WI38 (cell line): Measurements from ENCODE around the gene ETF1.

Experiments used
- H3K4me3 ChIP-seq: 2 replicates; pipeline ENCODE4 v1.5.1; 2011; ENCODE audit warnings: low read depth, mild to moderate bottlenecking, control low read depth, low read length
- TF ChIP-seq, protein P1 (sequence below): IDR thresholded peaks from 2 replicates; pipeline ENCODE4 v1.5.1; 2012; ENCODE audit warnings: low read depth, mild to moderate bottlenecking, control low read depth, low read length

Gene ETF1

DNA sequence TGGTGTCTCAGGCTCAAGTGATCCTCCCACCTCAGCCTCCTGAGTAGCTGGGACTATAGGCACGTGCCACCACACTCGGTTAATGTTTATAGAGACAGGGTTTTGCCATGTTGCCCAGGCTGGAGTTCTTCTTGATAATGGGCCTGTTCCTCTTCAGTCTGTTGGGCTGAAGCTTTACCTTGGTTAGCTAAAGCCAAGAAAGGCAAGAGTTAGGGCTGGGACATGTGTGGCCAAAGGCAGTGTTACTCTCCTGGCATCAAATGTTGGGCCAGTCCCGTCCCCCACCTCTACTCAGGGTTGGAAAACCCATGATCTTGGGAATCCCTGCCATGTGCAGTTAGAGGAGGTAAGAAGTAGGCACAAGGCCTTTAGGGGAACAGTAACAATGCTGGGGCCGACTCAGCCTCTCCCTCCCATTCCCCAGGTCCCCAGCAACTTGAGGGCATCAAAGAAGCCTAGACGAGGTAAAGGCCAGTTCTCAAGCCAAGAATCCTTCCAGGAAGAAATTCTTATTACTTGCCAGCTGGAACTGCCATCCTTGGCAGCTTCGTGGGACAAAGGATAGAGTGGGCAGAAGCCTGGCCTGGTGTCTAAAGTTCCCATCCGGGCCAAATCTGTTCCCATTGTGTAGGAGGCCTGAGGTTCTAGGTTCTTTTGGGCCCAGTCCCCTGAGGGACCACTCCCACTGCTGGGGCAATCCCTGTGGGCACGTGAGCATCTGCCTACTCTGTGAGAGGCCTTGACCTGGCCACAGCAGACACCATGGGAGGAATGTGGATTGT is 73.3 kb downstream of the ETF1 start:
- H3K4me3 ChIP-seq, result no peak overlapping the region
- TF ChIP-seq, protein P1, sequence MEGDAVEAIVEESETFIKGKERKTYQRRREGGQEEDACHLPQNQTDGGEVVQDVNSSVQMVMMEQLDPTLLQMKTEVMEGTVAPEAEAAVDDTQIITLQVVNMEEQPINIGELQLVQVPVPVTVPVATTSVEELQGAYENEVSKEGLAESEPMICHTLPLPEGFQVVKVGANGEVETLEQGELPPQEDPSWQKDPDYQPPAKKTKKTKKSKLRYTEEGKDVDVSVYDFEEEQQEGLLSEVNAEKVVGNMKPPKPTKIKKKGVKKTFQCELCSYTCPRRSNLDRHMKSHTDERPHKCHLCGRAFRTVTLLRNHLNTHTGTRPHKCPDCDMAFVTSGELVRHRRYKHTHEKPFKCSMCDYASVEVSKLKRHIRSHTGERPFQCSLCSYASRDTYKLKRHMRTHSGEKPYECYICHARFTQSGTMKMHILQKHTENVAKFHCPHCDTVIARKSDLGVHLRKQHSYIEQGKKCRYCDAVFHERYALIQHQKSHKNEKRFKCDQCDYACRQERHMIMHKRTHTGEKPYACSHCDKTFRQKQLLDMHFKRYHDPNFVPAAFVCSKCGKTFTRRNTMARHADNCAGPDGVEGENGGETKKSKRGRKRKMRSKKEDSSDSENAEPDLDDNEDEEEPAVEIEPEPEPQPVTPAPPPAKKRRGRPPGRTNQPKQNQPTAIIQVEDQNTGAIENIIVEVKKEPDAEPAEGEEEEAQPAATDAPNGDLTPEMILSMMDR, result no peak

DNA sequence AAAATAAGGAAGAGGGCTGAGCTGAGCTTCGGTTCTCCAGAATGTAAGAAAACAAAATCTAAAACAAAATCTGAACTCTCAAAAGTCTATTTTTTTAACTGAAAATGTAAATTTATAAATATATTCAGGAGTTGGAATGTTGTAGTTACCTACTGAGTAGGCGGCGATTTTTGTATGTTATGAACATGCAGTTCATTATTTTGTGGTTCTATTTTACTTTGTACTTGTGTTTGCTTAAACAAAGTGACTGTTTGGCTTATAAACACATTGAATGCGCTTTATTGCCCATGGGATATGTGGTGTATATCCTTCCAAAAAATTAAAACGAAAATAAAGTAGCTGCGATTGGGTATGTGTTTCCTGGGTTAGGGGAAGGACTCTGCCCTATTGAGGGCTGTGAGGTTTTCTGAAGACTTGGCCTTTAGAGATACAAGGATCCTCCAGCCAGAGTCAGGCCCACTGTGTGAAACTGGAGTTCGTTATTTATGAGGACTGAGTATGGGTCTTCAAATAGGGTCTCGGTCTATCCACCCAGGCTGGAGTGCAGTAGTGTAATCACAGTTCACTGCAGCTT is 74.0 kb downstream of the ETF1 start:
- H3K4me3 ChIP-seq, result no peak overlapping the region
- TF ChIP-seq, protein P1, result no peak

DNA sequence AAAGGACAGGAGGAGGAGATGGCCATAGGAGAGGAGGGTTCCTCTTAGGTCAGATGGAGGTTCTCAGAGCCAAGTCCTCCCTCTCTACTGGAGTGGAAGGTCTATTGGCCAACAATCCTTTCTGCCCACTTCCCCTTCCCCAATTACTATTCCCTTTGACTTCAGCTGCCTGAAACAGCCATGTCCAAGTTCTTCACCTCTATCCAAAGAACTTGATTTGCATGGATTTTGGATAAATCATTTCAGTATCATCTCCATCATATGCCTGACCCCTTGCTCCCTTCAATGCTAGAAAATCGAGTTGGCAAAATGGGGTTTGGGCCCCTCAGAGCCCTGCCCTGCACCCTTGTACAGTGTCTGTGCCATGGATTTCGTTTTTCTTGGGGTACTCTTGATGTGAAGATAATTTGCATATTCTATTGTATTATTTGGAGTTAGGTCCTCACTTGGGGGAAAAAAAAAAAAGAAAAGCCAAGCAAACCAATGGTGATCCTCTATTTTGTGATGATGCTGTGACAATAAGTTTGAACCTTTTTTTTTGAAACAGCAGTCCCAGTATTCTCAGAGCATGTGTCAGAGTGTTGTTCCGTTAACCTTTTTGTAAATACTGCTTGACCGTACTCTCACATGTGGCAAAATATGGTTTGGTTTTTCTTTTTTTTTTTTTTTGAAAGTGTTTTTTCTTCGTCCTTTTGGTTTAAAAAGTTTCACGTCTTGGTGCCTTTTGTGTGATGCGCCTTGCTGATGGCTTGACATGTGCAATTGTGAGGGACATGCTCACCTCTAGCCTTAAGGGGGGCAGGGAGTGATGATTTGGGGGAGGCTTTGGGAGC is 74.7 kb downstream of the ETF1 start:
- TF ChIP-seq, protein P1, result no peak
- H3K4me3 ChIP-seq, result peak overlapping the region; percentile 82

DNA sequence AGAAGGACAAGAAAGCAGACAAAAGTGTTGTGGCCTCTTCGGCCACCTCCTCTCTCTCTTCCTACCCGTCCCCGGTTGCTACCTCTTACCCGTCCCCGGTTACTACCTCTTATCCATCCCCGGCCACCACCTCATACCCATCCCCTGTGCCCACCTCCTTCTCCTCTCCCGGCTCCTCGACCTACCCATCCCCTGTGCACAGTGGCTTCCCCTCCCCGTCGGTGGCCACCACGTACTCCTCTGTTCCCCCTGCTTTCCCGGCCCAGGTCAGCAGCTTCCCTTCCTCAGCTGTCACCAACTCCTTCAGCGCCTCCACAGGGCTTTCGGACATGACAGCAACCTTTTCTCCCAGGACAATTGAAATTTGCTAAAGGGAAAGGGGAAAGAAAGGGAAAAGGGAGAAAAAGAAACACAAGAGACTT is 75.3 kb downstream of the ETF1 start:
- H3K4me3 ChIP-seq, result peak overlapping the region; percentile 82
- TF ChIP-seq, protein P1, result no peak

DNA sequence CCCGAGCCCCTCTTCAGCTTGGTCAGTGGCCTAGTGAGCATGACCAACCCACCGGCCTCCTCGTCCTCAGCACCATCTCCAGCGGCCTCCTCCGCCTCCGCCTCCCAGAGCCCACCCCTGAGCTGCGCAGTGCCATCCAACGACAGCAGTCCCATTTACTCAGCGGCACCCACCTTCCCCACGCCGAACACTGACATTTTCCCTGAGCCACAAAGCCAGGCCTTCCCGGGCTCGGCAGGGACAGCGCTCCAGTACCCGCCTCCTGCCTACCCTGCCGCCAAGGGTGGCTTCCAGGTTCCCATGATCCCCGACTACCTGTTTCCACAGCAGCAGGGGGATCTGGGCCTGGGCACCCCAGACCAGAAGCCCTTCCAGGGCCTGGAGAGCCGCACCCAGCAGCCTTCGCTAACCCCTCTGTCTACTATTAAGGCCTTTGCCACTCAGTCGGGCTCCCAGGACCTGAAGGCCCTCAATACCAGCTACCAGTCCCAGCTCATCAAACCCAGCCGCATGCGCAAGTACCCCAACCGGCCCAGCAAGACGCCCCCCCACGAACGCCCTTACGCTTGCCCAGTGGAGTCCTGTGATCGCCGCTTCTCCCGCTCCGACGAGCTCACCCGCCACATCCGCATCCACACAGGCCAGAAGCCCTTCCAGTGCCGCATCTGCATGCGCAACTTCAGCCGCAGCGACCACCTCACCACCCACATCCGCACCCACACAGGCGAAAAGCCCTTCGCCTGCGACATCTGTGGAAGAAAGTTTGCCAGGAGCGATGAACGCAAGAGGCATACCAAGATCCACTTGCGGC is 75.9 kb downstream of the ETF1 start:
- TF ChIP-seq, protein P1, result no peak
- H3K4me3 ChIP-seq, result peak overlapping the region; percentile 82

DNA sequence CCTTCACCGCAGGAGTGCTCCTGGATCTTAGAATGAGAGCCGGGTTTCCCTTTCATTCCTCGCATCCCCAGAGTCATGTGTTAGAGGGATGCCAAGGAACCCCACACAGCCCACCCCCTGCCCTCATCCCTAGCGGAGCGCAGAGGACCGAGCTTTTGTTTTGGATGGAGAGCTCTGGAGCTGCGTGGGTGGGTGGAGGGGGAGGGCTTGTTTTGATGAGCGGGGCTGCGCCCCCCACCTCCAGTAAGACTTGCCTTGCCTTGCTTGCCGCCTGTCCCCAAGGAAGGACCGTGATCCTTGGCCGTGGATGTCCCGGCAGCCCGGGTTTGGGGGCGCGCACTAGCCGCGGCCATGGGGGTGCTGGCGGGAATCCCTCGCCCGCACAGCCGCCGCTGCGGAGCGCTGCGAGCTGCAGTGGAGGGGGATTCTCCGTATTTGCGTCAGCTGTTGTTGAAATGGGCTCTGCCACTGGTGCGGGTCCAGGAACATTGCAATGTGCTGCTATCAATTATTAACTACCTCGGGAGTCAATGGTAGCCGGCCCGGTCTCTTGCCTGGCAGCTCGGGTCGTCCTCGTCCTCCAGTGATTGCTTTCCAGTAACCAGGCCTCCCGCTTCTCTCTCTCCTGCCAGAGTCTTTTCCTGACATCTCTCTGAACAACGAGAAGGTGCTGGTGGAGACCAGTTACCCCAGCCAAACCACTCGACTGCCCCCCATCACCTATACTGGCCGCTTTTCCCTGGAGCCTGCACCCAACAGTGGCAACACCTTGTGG is 76.7 kb downstream of the ETF1 start:
- H3K4me3 ChIP-seq, result peak overlapping the region; percentile 82
- TF ChIP-seq, protein P1, result no peak
